Naive thymus-derived CD4-positive, alpha-beta T cell (primary cell): Measurements from ENCODE around the gene CCDC171. TPM values are rescaled to one million over a fixed set of nuclear protein-coding genes. Genes with fewer than 3 reads are reported as not detected.
A peak's percentile ranks its signal among the peaks of the same experiment; 100 is the strongest.

Experiments used
- ATAC-seq: fragments of 150-1000 bp; cut with Tn5 transposase; 2 replicates; pipeline ENCODE4 v1.10.0; 2021; ENCODE audit warnings: mild to moderate bottlenecking, moderate library complexity
- CTCF ChIA-PET: fragments of 350-600 bp; sonication (Branson Sonifier 250); formaldehyde crosslinking; loops from one replicate; lab custom pipeline; 2021; ENCODE audit warnings: antibody characterized with exemption; lab: Charles Lee
- POLR2A ChIA-PET: fragments of 350-600 bp; sonication (Branson Sonifier 250); formaldehyde crosslinking; loops from one replicate; lab custom pipeline; 2021; ENCODE audit warnings: antibody characterized with exemption, inconsistent platforms; lab: Charles Lee
- DNase-seq, 9 donors: peaks; one replicate each; pipeline versions ENCODE4 v3.0.0 to v3.0.0-alpha.2; 2020 to 2022; ENCODE audit warnings: mixed read lengths in 1 of 9
- H3K27ac ChIP-seq: one replicate; pipeline ENCODE4 v1.7.0; 2013; ENCODE audit warnings: mild to moderate bottlenecking, low read depth, low read length, moderate library complexity
- H3K27me3 ChIP-seq, 2 donors: one replicate each; pipeline ENCODE4 v1.7.0; 2013; ENCODE audit warnings: low read length in 2 of 2, mild to moderate bottlenecking in 2 of 2, moderate library complexity in 2 of 2; ENCODE audit not compliant: control insufficient read depth in 2 of 2, insufficient read depth in 2 of 2
- H3K36me3 ChIP-seq, 3 experiments: 1 replicate in 2 of 3; 2 replicates in 1 of 3; pipeline ENCODE4 v1.7.0; 2013; ENCODE audit warnings: low read length in 3 of 3, mild to moderate bottlenecking in 3 of 3, moderate library complexity in 1 of 3; ENCODE audit not compliant: insufficient read depth in 3 of 3, control insufficient read depth in 2 of 3
- H3K4me1 ChIP-seq, 2 donors: one replicate each; pipeline ENCODE4 v1.7.0; 2013; ENCODE audit warnings: low read length in 2 of 2, mild to moderate bottlenecking in 2 of 2, moderate library complexity in 1 of 2; ENCODE audit not compliant: control insufficient read depth in 2 of 2, insufficient read depth in 2 of 2
- H3K4me3 ChIP-seq: 2 replicates; pipeline ENCODE4 v1.7.0; 2013; ENCODE audit warnings: mild to moderate bottlenecking, low read length
- H3K9me3 ChIP-seq, 3 experiments: 1 replicate in 2 of 3; 2 replicates in 1 of 3; pipeline ENCODE4 v1.7.0; 2013; ENCODE audit warnings: low read length in 3 of 3; ENCODE audit not compliant: control insufficient read depth in 2 of 3
- H3K27ac Mint-ChIP-seq, 9 donors: one replicate each; pipeline ENCODE4 v1.8.0; 2020 to 2022; ENCODE audit warnings: mixed read lengths in 9 of 9, mild to moderate bottlenecking in 8 of 9, moderate library complexity in 5 of 9, inconsistent platforms in 2 of 9
- H3K27me3 Mint-ChIP-seq, 5 donors: one replicate each; pipeline ENCODE4 v1.8.0; 2021 to 2022; ENCODE audit warnings: mixed read lengths in 5 of 5, mild to moderate bottlenecking in 1 of 5
- H3K36me3 Mint-ChIP-seq, 5 donors: one replicate each; pipeline ENCODE4 v1.8.0; 2020 to 2022; ENCODE audit warnings: mixed read lengths in 5 of 5, mild to moderate bottlenecking in 3 of 5, inconsistent platforms in 1 of 5
- H3K4me1 Mint-ChIP-seq, 7 donors: one replicate each; pipeline ENCODE4 v1.8.0; 2020 to 2022; ENCODE audit warnings: mixed read lengths in 7 of 7, mild to moderate bottlenecking in 3 of 7, inconsistent platforms in 1 of 7
- H3K4me3 Mint-ChIP-seq, 10 donors: one replicate each; pipeline ENCODE4 v1.8.0; 2020 to 2022; ENCODE audit warnings: mild to moderate bottlenecking in 10 of 10, mixed read lengths in 10 of 10, moderate library complexity in 6 of 10, inconsistent platforms in 2 of 10
- H3K9me3 Mint-ChIP-seq, 11 donors: one replicate each; pipeline ENCODE4 v1.8.0; 2020 to 2022; ENCODE audit warnings: mixed read lengths in 11 of 11, mild to moderate bottlenecking in 4 of 11, inconsistent platforms in 1 of 11, moderate library complexity in 1 of 11
- intact Hi-C, 2 donors: fragments of 100-400 bp; cut with micrococcal nuclease; formaldehyde crosslinking; loops; one replicate each; pipeline ENCODE4 v1.15.1; 2023
- polyA plus RNA-seq, 2 donors: library from polyadenylated mRNA; unstranded; fragments of 300-500 nt; fragmentation: Illumina TruSeq; gene quantifications; one replicate each; pipeline ENCODE4 v1.2.3, GENCODE V29; 2021
- total RNA-seq, 6 experiments: library from RNA in 5 of 6; stranded (reverse) in 5 of 6; gene quantifications; 1 replicate in 5 of 6; 2 replicates in 1 of 6; pipeline ENCODE4 v1.2.3 and lab custom pipeline; 2021 to 2026

The CCDC171 gene
- total and polyA plus RNA-seq, 7 experiments from 2014 or later = 0.19 to 3.7 (median 1.1) TPM

DNA sequence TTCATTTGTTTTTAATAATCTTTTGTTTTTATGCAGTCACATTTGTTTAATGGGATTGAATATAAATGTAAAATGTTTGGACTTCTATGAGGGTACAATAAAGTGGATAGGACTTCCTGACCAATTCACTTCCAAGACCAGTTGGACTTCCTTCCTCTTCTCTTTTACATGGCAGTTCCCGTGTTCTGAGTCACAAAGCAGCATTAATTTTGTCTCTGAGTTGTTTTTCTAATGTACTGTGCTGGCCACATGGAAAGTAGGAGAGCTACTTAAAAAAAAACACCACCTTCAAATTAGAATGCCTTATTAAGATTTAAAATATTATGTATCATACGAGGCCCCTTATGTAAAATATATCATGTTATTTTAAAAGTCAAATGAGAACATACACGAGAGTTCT lies 87.3 kb downstream of the CCDC171 start:
- peaks cover 0 to 3% (median 0%) of the 10 kb centered on the region in 5 donors for H3K36me3 Mint-ChIP-seq
- H3K27ac Mint-ChIP-seq = no peak overlapping the region
- Histone ChIP-seq H3K4me1 (no peaks in the 10 kb centered on the region), H3K4me3 (no peak overlapping the region), H3K27me3 (no peaks in the 10 kb centered on the region), H3K27ac (no peak overlapping the region), H3K36me3 (no peaks in the 10 kb centered on the region), H3K9me3 (no peaks in the 10 kb centered on the region)
- ATAC-seq (no peak), DNase-seq (no peak)
- intact Hi-C loops = no loop called here
- peaks cover 0 to 8% (median 0%) of the 10 kb centered on the region in 5 donors for H3K27me3 Mint-ChIP-seq
- ChIA-PET CTCF (no interaction called here), POLR2A (no interaction called here)
- H3K4me1 Mint-ChIP-seq = no peaks in the 10 kb centered on the region
- H3K4me3 Mint-ChIP-seq = no peak overlapping the region
- peaks cover 0 to 3% (median 0%) of the 10 kb centered on the region in 11 donors for H3K9me3 Mint-ChIP-seq

- Histone ChIP-seq H3K9me3 (no peaks in the 10 kb centered on the region), H3K27me3 (no peaks in the 10 kb centered on the region), H3K27ac (no peak overlapping the region), H3K4me1 (no peaks in the 10 kb centered on the region), H3K36me3 (no peaks in the 10 kb centered on the region), H3K4me3 (no peak overlapping the region)
- Mint-ChIP-seq H3K4me1 (no peaks in the 10 kb centered on the region), H3K4me3 (no peak overlapping the region), H3K36me3 (peaks cover 0 to 9% (median 0%) of the 10 kb centered on the region in 5 donors), H3K27me3 (peaks cover 0 to 8% (median 6%) of the 10 kb centered on the region in 5 donors), H3K9me3 (peaks cover 0 to 12% (median 4%) of the 10 kb centered on the region in 11 donors), H3K27ac (no peak overlapping the region)
- ATAC-seq (no peak), DNase-seq (no peak)
- ChIA-PET CTCF (no interaction called here), POLR2A (no interaction called here)
- intact Hi-C loops = no loop called here
Measured at GRCh38 chr9:15641291-15641690, 88.4 kb downstream of the CCDC171 start.

- Mint-ChIP-seq H3K27ac (no peak overlapping the region), H3K9me3 (peaks cover 0 to 14% (median 6%) of the 10 kb centered on the region in 11 donors), H3K4me1 (no peaks in the 10 kb centered on the region), H3K36me3 (peaks cover 0 to 9% (median 0%) of the 10 kb centered on the region in 5 donors), H3K27me3 (peaks cover 0 to 8% (median 6%) of the 10 kb centered on the region in 5 donors), H3K4me3 (no peak overlapping the region)
- CTCF ChIA-PET = no interaction called here
- no peak overlapping the region for H3K4me3 ChIP-seq
- H3K36me3 ChIP-seq = no peaks in the 10 kb centered on the region
- no peaks in the 10 kb centered on the region for H3K27me3 ChIP-seq
- no peaks in the 10 kb centered on the region for H3K4me1 ChIP-seq
- POLR2A ChIA-PET = no interaction called here
- peak in 5 of 9 donors; percentile 10 to 31 (median 18) for DNase-seq
- H3K27ac ChIP-seq = no peak overlapping the region
- no peaks in the 10 kb centered on the region for H3K9me3 ChIP-seq
- ATAC-seq = no peak
- intact Hi-C loops = loop anchor here in 1 of 2 donors (1.0 kb wide), 1 partner anchor 537 kb away; no protein-coding TSS in a partner anchor
Measured at GRCh38 chr9:15642369-15642962, 89.6 kb downstream of the CCDC171 start.

GRCh38 chr9:15670246-15670645 lies 117.4 kb downstream of the CCDC171 start:
- no peak overlapping the region for H3K27ac Mint-ChIP-seq
- no peaks in the 10 kb centered on the region for H3K27me3 Mint-ChIP-seq
- H3K36me3 Mint-ChIP-seq = peaks cover 0 to 13% (median 5%) of the 10 kb centered on the region in 5 donors

GRCh38 chr9:15670894-15671293 lies 118.1 kb downstream of the CCDC171 start:
- no peaks in the 10 kb centered on the region for H3K4me1 Mint-ChIP-seq
- no peaks in the 10 kb centered on the region for H3K36me3 ChIP-seq
- intact Hi-C loops = no loop called here
- H3K27me3 ChIP-seq = no peaks in the 10 kb centered on the region
- no peaks in the 10 kb centered on the region for H3K27me3 Mint-ChIP-seq
- CTCF ChIA-PET = no interaction called here
- POLR2A ChIA-PET = no interaction called here
- no peak overlapping the region for H3K27ac ChIP-seq
- peaks cover 3 to 13% (median 5%) of the 10 kb centered on the region in 5 donors for H3K36me3 Mint-ChIP-seq
- no peaks in the 10 kb centered on the region for H3K4me1 ChIP-seq
- H3K9me3 Mint-ChIP-seq = peaks cover 0 to 36% (median 7%) of the 10 kb centered on the region in 11 donors
- DNase-seq (no peak), ATAC-seq (no peak)
- H3K4me3 Mint-ChIP-seq = no peak overlapping the region
- no peaks in the 10 kb centered on the region for H3K9me3 ChIP-seq
- no peak overlapping the region for H3K4me3 ChIP-seq
- H3K27ac Mint-ChIP-seq = no peak overlapping the region

More at GRCh38 chr9:15670246-15670645, 117.4 kb downstream of the CCDC171 start:
- no peaks in the 10 kb centered on the region for H3K4me1 Mint-ChIP-seq
- DNase-seq (no peak), ATAC-seq (no peak)
- no peak overlapping the region for H3K4me3 Mint-ChIP-seq
- CTCF ChIA-PET = no interaction called here
- Histone ChIP-seq H3K27me3 (no peaks in the 10 kb centered on the region), H3K27ac (no peak overlapping the region), H3K4me3 (no peak overlapping the region), H3K36me3 (no peaks in the 10 kb centered on the region), H3K4me1 (no peaks in the 10 kb centered on the region), H3K9me3 (no peaks in the 10 kb centered on the region)
- peaks cover 0 to 33% (median 4%) of the 10 kb centered on the region in 11 donors for H3K9me3 Mint-ChIP-seq
- intact Hi-C loops = no loop called here
- POLR2A ChIA-PET = no interaction called here

DNA sequence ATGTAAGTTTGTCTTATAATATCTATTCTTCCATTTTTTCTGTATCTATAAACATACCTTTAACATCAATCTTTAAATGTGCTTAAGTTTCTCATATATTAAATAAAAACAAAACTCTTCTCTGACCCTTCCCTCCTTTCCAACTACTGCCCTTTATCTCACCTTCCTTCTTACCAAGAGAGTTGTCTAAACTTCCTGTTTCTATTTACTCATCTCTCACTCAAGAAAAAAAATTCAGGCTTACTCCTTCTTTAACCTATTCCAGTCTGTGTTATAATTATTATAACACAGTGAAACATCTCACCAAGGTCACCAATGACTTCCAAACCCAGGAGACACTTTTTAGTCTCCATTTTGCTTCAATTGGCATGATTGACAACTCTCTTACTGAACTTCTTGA lies 140.9 kb downstream of the CCDC171 start:
- Mint-ChIP-seq H3K4me3 (no peak overlapping the region), H3K36me3 (peaks cover 0 to 6% (median 0%) of the 10 kb centered on the region in 5 donors), H3K4me1 (no peaks in the 10 kb centered on the region), H3K27me3 (no peaks in the 10 kb centered on the region), H3K27ac (no peak overlapping the region), H3K9me3 (peaks cover 0 to 11% (median 0%) of the 10 kb centered on the region in 11 donors)
- Histone ChIP-seq H3K9me3 (no peaks in the 10 kb centered on the region), H3K27me3 (no peaks in the 10 kb centered on the region), H3K4me1 (no peaks in the 10 kb centered on the region), H3K36me3 (no peaks in the 10 kb centered on the region), H3K4me3 (no peak overlapping the region), H3K27ac (no peak overlapping the region)
- DNase-seq = no peak
- ChIA-PET CTCF (no interaction called here), POLR2A (no interaction called here)
- intact Hi-C loops = no loop called here
- no peak for ATAC-seq

DNA sequence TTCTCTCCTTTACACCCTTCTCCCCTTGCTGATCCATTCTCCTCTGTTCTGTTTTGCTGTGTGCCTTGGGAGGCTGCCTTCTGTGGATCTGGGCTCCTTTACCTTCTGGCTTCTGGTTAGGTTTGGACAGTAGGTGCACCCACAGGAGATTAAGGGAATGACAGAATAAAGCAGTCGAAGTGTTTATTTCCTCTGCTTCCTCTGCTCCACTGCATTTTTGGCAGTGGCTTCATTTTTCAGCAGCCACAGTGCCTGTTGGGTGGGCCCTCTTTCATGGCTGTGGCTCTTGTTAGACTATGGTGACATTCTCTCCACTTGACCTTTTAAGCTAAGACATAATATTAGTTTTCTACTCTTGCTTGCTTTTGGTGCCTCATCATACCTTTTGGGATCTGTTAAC lies 144.1 kb downstream of the CCDC171 start:
- H3K9me3 ChIP-seq = no peaks in the 10 kb centered on the region
- no peak overlapping the region for H3K4me3 Mint-ChIP-seq
- peaks cover 0 to 7% (median 0%) of the 10 kb centered on the region in 11 donors for H3K9me3 Mint-ChIP-seq
- intact Hi-C loops = no loop called here
- no peak overlapping the region for H3K27ac ChIP-seq
- ATAC-seq = no peak
- no peaks in the 10 kb centered on the region for H3K4me1 Mint-ChIP-seq
- no peak overlapping the region for H3K4me3 ChIP-seq
- H3K27ac Mint-ChIP-seq = no peak overlapping the region
- H3K4me1 ChIP-seq = no peaks in the 10 kb centered on the region
- no peaks in the 10 kb centered on the region for H3K27me3 Mint-ChIP-seq
- DNase-seq = no peak
- ChIA-PET CTCF (no interaction called here), POLR2A (no interaction called here)
- H3K36me3 ChIP-seq = no peaks in the 10 kb centered on the region
- H3K36me3 Mint-ChIP-seq = peaks cover 0 to 14% (median 12%) of the 10 kb centered on the region in 5 donors
- no peaks in the 10 kb centered on the region for H3K27me3 ChIP-seq
